ENCODE measurements around the gene GPRASP3. TPM values are rescaled to one million over a fixed set of nuclear protein-coding genes. Genes with fewer than 3 reads are reported as not detected.

Gene GPRASP3
- total RNA-seq, 1 experiment from 2014 or later, result 0.56 TPM

DNA sequence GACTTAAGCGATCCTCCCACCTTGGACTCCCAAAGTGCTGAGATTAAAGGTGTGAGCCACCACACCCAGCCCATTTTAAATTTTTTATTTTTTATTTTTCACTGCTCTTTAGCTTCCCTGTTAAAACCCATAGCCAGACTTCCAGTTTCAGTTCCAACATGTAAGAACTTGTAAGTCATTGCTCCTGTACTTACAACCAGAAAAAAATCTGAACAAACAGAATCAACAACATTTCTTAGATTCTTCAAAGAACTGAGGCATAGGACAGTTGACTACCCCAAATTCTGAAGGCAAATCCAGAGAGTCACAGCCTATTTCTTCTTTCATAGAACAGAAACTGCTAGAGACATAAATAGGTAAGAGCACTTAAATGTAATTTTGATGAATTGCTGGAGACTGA lies 8.1 kb downstream of the GPRASP3 start:
- H3K9me2 ChIP-seq (replicated peaks; ENCODE audit: insufficient read depth, low read length), result no peaks in the 10 kb centered on the region
- H2AFZ ChIP-seq (ENCODE audit: low read length), result no peak overlapping the region
- H3K9me3 ChIP-seq (ENCODE audit: low read length), result no peaks in the 10 kb centered on the region
- H3K27me3 ChIP-seq (ENCODE audit: low read length), result no peaks in the 10 kb centered on the region
- no peaks in the 10 kb centered on the region for H3K4me1 ChIP-seq (ENCODE audit: low read length)
- no peak overlapping the region for H3K9ac ChIP-seq (ENCODE audit: low read length)
- no peak overlapping the region for H3K4me2 ChIP-seq (ENCODE audit: low read depth, low read length, poor library complexity, severe bottlenecking)
- H3K4me3 ChIP-seq (ENCODE audit: low read length), result no peak overlapping the region
- DNase-seq, result no peak
- H3K36me3 ChIP-seq (ENCODE audit: insufficient read depth, low read length), result no peaks in the 10 kb centered on the region
- no peaks in the 10 kb centered on the region for H4K20me1 ChIP-seq (ENCODE audit: insufficient read depth, low read depth, low read length)
- no peaks in the 10 kb centered on the region for H3K79me2 ChIP-seq (ENCODE audit: low read length)
- H3K27ac ChIP-seq (ENCODE audit: low read length), result no peak overlapping the region

DNA sequence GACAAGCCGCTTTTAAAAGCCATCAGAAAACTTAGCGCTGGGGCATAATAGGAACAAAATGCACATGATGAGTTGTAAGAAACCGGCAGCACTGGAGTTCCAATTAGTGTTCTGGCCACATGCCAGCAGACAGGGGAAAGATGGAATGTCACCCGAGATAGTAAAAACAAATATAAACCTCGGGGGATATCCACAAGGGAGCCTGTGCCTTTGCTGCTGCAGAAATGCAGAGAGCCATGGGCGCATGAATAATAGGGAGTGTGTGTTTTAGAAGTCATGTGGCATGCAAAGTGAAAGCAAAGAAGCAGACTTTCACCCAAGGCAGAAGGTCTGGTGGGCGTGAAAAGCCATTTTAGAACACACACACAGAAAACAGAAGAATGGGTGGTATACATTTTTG lies 19.1 kb downstream of the GPRASP3 start:
- H3K9me3 ChIP-seq (ENCODE audit: low read length), result no peaks in the 10 kb centered on the region
- no peak overlapping the region for H2AFZ ChIP-seq (ENCODE audit: low read length)
- no peaks in the 10 kb centered on the region for H3K4me1 ChIP-seq (ENCODE audit: low read length)
- no peaks in the 10 kb centered on the region for H3K9me2 ChIP-seq (replicated peaks; ENCODE audit: insufficient read depth, low read length)
- no peak for DNase-seq
- no peaks in the 10 kb centered on the region for H3K27me3 ChIP-seq (ENCODE audit: low read length)
- H3K79me2 ChIP-seq (ENCODE audit: low read length), result no peaks in the 10 kb centered on the region
- H3K9ac ChIP-seq (ENCODE audit: low read length), result no peak overlapping the region
- H3K36me3 ChIP-seq (ENCODE audit: insufficient read depth, low read length), result no peaks in the 10 kb centered on the region
- H3K27ac ChIP-seq (ENCODE audit: low read length), result no peak overlapping the region
- H3K4me2 ChIP-seq (ENCODE audit: low read depth, low read length, poor library complexity, severe bottlenecking), result no peak overlapping the region
- H4K20me1 ChIP-seq (ENCODE audit: insufficient read depth, low read depth, low read length), result no peaks in the 10 kb centered on the region
- H3K4me3 ChIP-seq (ENCODE audit: low read length), result no peak overlapping the region

DNA sequence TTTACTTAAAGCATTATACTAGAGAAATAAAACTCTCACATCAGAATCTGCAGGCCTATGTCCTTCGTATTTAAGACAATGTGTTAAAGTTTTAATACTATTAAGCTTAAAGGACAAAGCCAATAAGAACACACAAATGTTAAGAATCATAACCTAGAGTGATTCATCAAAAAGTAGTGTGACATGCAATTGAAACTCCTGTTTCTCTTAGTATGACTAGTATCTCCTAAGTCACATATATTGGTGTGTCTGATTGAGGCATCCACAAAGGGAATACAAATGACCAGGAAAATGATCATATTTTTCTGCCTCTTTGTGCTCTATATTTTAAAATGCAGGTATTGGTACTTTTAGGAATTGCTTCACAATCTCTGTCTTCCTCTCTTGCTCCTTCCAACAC lies 23.8 kb downstream of the GPRASP3 start:
- H3K27me3 ChIP-seq (ENCODE audit: low read length), result no peaks in the 10 kb centered on the region
- H3K36me3 ChIP-seq (ENCODE audit: insufficient read depth, low read length), result no peaks in the 10 kb centered on the region
- no peak overlapping the region for H3K9ac ChIP-seq (ENCODE audit: low read length)
- no peaks in the 10 kb centered on the region for H4K20me1 ChIP-seq (ENCODE audit: insufficient read depth, low read depth, low read length)
- no peaks in the 10 kb centered on the region for H3K9me2 ChIP-seq (replicated peaks; ENCODE audit: insufficient read depth, low read length)
- no peaks in the 10 kb centered on the region for H3K79me2 ChIP-seq (ENCODE audit: low read length)
- no peak overlapping the region for H3K4me2 ChIP-seq (ENCODE audit: low read depth, low read length, poor library complexity, severe bottlenecking)
- no peak for DNase-seq
- H3K4me1 ChIP-seq (ENCODE audit: low read length), result no peaks in the 10 kb centered on the region
- no peak overlapping the region for H3K4me3 ChIP-seq (ENCODE audit: low read length)
- no peak overlapping the region for H2AFZ ChIP-seq (ENCODE audit: low read length)
- H3K9me3 ChIP-seq (ENCODE audit: low read length), result no peaks in the 10 kb centered on the region
- no peak overlapping the region for H3K27ac ChIP-seq (ENCODE audit: low read length)

DNA sequence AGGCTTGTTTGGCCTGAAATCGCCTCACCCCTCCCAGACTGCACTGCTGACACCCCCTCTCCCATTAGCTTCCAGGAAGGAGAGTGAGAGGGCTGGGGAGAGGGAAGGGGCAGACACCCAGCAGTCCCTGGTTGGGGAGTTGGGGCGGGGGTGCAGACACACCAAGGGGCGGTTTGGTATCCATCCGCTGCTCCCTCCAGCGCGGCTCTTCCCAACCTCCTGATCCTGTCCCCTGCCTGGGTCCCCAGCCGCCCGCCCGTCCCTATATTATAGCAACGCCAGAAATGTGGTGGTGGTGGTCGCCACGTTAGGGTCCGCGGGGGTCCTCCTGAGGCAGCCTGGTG lies 24.9 kb downstream of the GPRASP3 start:
- Histone ChIP-seq H3K4me1 (ENCODE audit: low read length) (no peaks in the 10 kb centered on the region), H4K20me1 (ENCODE audit: insufficient read depth, low read depth, low read length) (no peaks in the 10 kb centered on the region), H3K9ac (ENCODE audit: low read length) (no peak overlapping the region), H3K27me3 (ENCODE audit: low read length) (no peaks in the 10 kb centered on the region), H3K4me2 (ENCODE audit: low read depth, low read length, poor library complexity, severe bottlenecking) (no peak overlapping the region), H3K9me2 (replicated peaks; ENCODE audit: insufficient read depth, low read length) (no peaks in the 10 kb centered on the region), H3K27ac (ENCODE audit: low read length) (no peak overlapping the region), H2AFZ (ENCODE audit: low read length) (no peak overlapping the region), H3K36me3 (ENCODE audit: insufficient read depth, low read length) (no peaks in the 10 kb centered on the region), H3K4me3 (ENCODE audit: low read length) (no peak overlapping the region), H3K9me3 (ENCODE audit: low read length) (no peaks in the 10 kb centered on the region), H3K79me2 (ENCODE audit: low read length) (no peaks in the 10 kb centered on the region)
- no peak for DNase-seq

DNA sequence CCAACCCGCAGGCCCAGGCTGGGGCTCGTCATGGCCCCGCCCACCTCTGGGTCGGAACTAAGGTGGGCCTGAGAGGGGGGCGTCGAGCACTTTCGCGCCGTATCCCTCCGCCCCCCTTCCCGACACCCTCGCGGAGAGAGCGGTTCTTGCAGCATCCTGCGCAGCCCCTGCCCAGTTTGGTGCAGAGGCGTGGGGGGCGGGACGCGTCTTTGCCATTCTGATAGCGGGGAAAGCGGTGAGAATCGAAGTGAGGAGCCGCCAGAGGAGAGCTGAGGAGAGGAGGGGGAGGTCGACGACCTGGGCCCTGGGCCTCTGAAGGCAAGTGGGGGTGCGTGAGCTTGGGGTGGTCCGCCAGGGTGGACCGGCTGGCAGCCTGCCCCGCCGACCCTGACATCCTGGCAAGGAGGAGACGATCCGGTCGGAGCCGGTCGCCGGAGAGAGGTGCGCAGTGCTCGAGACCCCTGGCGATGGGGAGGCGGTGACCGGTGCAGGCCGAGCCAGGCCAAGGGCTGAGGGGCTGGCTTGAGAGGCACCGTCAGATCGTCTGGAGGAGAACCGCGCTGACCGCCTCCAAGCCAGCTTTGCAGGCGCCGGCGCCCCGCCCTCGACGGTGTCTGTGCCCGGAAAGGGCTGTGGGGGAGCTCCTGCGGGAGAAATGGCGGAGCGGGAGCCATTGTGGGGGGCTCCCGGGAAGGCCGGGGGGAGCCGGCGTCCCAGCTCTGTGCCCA lies 25.5 kb downstream of the GPRASP3 start:
- Histone ChIP-seq H3K9me2 (replicated peaks; ENCODE audit: insufficient read depth, low read length) (no peaks in the 10 kb centered on the region), H3K79me2 (ENCODE audit: low read length) (no peaks in the 10 kb centered on the region), H2AFZ (ENCODE audit: low read length) (no peak overlapping the region), H4K20me1 (ENCODE audit: insufficient read depth, low read depth, low read length) (no peaks in the 10 kb centered on the region), H3K9ac (ENCODE audit: low read length) (no peak overlapping the region), H3K9me3 (ENCODE audit: low read length) (no peaks in the 10 kb centered on the region), H3K27ac (ENCODE audit: low read length) (no peak overlapping the region), H3K27me3 (ENCODE audit: low read length) (no peaks in the 10 kb centered on the region), H3K36me3 (ENCODE audit: insufficient read depth, low read length) (no peaks in the 10 kb centered on the region), H3K4me1 (ENCODE audit: low read length) (no peaks in the 10 kb centered on the region), H3K4me2 (ENCODE audit: low read depth, low read length, poor library complexity, severe bottlenecking) (no peak overlapping the region), H3K4me3 (ENCODE audit: low read length) (no peak overlapping the region)
- no peak for DNase-seq

DNA sequence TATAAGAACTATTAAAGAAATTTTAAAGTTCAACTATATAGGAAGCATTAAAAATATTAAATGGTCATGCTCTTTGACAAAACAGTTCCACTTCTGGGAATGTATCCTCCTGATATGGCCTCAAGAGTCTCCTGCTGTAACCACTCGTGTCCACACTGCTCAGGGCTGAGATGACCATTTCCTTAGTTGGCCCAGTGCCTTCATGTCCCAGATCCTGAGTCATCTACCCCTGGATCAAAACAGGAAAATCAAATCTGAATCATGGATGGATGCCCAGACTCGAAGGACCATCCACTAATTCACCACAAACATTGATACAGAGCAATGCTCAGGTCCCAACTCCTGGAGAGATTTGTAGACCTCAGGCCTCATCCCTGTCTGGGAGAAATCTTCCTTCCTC lies 44.7 kb downstream of the GPRASP3 start:
- Histone ChIP-seq H3K36me3 (ENCODE audit: insufficient read depth, low read length) (no peaks in the 10 kb centered on the region), H3K27ac (ENCODE audit: low read length) (no peak overlapping the region), H3K9me3 (ENCODE audit: low read length) (no peaks in the 10 kb centered on the region), H3K9ac (ENCODE audit: low read length) (no peak overlapping the region), H3K79me2 (ENCODE audit: low read length) (peaks cover 12% of the 10 kb centered on the region), H3K4me1 (ENCODE audit: low read length) (peaks cover 6% of the 10 kb centered on the region), H3K4me3 (ENCODE audit: low read length) (no peak overlapping the region), H3K27me3 (ENCODE audit: low read length) (no peaks in the 10 kb centered on the region), H4K20me1 (ENCODE audit: insufficient read depth, low read depth, low read length) (no peaks in the 10 kb centered on the region), H2AFZ (ENCODE audit: low read length) (no peak overlapping the region), H3K4me2 (ENCODE audit: low read depth, low read length, poor library complexity, severe bottlenecking) (no peak overlapping the region), H3K9me2 (replicated peaks; ENCODE audit: insufficient read depth, low read length) (no peaks in the 10 kb centered on the region; the same call in 1 of the 2 replicates)
- DNase-seq, result no peak

DNA sequence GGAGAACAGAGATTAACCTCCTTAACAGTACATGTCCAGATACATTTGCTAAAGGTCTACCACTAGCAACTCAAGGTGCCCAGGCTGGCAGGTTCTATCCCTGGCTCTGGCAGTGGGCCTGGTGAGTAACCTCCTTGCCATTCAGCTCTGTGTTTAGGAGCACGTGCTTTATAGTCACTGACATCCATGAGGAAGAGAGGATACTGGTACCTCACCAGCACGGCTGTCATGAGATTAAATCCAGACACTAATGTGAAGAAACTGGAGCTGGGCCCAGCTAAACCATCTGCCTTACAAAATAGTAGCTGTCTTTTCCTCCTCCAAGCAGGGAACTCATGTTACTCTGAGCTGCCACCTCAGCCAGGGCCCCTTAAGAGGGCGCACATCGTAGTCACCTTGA lies 45.3 kb downstream of the GPRASP3 start:
- no peaks in the 10 kb centered on the region for H3K27me3 ChIP-seq (ENCODE audit: low read length)
- H3K4me1 ChIP-seq (ENCODE audit: low read length), result peaks cover 11% of the 10 kb centered on the region
- H2AFZ ChIP-seq (ENCODE audit: low read length), result no peak overlapping the region
- H3K4me2 ChIP-seq (ENCODE audit: low read depth, low read length, poor library complexity, severe bottlenecking), result no peak overlapping the region
- no peak overlapping the region for H3K27ac ChIP-seq (ENCODE audit: low read length)
- no peaks in the 10 kb centered on the region for H3K9me2 ChIP-seq (replicated peaks; ENCODE audit: insufficient read depth, low read length)
- peaks cover 17% of the 10 kb centered on the region for H3K79me2 ChIP-seq (ENCODE audit: low read length)
- no peak overlapping the region for H3K4me3 ChIP-seq (ENCODE audit: low read length)
- H3K36me3 ChIP-seq (ENCODE audit: insufficient read depth, low read length), result no peaks in the 10 kb centered on the region
- no peaks in the 10 kb centered on the region for H3K9me3 ChIP-seq (ENCODE audit: low read length)
- H4K20me1 ChIP-seq (ENCODE audit: insufficient read depth, low read depth, low read length), result no peaks in the 10 kb centered on the region
- H3K9ac ChIP-seq (ENCODE audit: low read length), result no peak overlapping the region
- DNase-seq, result no peak

DNA sequence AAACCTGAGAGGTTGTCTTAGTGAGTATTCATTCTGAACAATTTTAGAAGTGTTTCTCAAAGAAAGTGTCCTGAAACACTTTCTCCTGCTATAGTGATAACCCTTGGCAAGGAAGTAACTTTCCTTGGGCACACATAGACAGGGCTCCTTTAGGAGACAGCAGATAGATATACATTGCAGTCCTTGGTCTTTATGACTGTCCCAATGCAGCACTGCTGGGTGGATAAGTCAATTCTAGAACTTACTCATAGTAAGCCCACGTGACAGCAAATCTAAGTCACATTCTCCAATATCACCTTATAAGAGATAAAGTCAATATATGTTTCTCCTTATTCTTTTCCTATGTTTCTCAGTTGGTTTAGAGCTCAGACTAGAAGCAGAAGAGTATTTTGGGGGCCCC lies 46.7 kb downstream of the GPRASP3 start:
- H3K27ac ChIP-seq (ENCODE audit: low read length), result no peak overlapping the region

More for the DNA sequence above, 46.7 kb downstream of the GPRASP3 start:
- Histone ChIP-seq H3K9me3 (ENCODE audit: low read length) (no peaks in the 10 kb centered on the region), H3K4me3 (ENCODE audit: low read length) (no peak overlapping the region), H4K20me1 (ENCODE audit: insufficient read depth, low read depth, low read length) (no peaks in the 10 kb centered on the region), H3K36me3 (ENCODE audit: insufficient read depth, low read length) (no peaks in the 10 kb centered on the region), H2AFZ (ENCODE audit: low read length) (no peak overlapping the region), H3K79me2 (ENCODE audit: low read length) (peaks cover 24% of the 10 kb centered on the region), H3K9ac (ENCODE audit: low read length) (no peak overlapping the region), H3K4me1 (ENCODE audit: low read length) (peaks cover 11% of the 10 kb centered on the region), H3K9me2 (replicated peaks; ENCODE audit: insufficient read depth, low read length) (no peaks in the 10 kb centered on the region), H3K27me3 (ENCODE audit: low read length) (no peaks in the 10 kb centered on the region), H3K4me2 (ENCODE audit: low read depth, low read length, poor library complexity, severe bottlenecking) (no peak overlapping the region)
- no peak for DNase-seq

All from Karpas-422 (cell line).